GM21390 (cell line): ENCODE measurements around the gene TVP23C.

Source experiments
- ATAC-seq: cut with Tn5 transposase; IDR thresholded peaks from one replicate; pipeline ENCODE4 v1.9.1; 2021; ENCODE audit not compliant: unreplicated experiment

The TVP23C gene

GRCh38 chr17:15498107-15498506 lies 65.2 kb downstream of the TVP23C start:
- no peak for ATAC-seq

GRCh38 chr17:15496735-15497670 lies 66.3 kb downstream of the TVP23C start:
- no peak for ATAC-seq

GRCh38 chr17:15494821-15495220 lies 68.5 kb downstream of the TVP23C start:
- no peak for ATAC-seq

- no peak for ATAC-seq
Measured at GRCh38 chr17:15493693-15494035, 69.6 kb downstream of the TVP23C start.

GRCh38 chr17:15492791-15493692 lies 70.2 kb downstream of the TVP23C start:
- no peak for ATAC-seq

- no peak for ATAC-seq
Measured at GRCh38 chr17:15492186-15492585, 71.1 kb downstream of the TVP23C start.

- ATAC-seq = no peak
Measured at GRCh38 chr17:15490634-15491261, 72.5 kb downstream of the TVP23C start.

- ATAC-seq = no peak
Measured at GRCh38 chr17:15488557-15488956, 74.7 kb downstream of the TVP23C start.

- no peak for ATAC-seq
Measured at GRCh38 chr17:15485045-15485444, 78.2 kb downstream of the TVP23C start.

GRCh38 chr17:15483431-15483830 lies 79.9 kb downstream of the TVP23C start:
- ATAC-seq = no peak

- no peak for ATAC-seq
Measured at GRCh38 chr17:15482476-15482875, 80.8 kb downstream of the TVP23C start.

- no peak for ATAC-seq
Measured at GRCh38 chr17:15481481-15481880, 81.8 kb downstream of the TVP23C start.

- ATAC-seq = no peak
Measured at GRCh38 chr17:15480204-15480603, 83.1 kb downstream of the TVP23C start.

- ATAC-seq = no peak
Measured at GRCh38 chr17:15479703-15480102, 83.6 kb downstream of the TVP23C start.

GRCh38 chr17:15478845-15479244 lies 84.4 kb downstream of the TVP23C start:
- no peak for ATAC-seq

- no peak for ATAC-seq
Measured at GRCh38 chr17:15475631-15476354, 87.5 kb downstream of the TVP23C start.

- no peak for ATAC-seq
Measured at GRCh38 chr17:15472891-15473290, 90.4 kb downstream of the TVP23C start.

GRCh38 chr17:15470536-15470935 lies 92.7 kb downstream of the TVP23C start:
- ATAC-seq = no peak

- ATAC-seq = no peak
Measured at GRCh38 chr17:15469260-15469659, 94.0 kb downstream of the TVP23C start.

- ATAC-seq = no peak
Measured at GRCh38 chr17:15468126-15468525, 95.2 kb downstream of the TVP23C start.

GRCh38 chr17:15467592-15467991 lies 95.7 kb downstream of the TVP23C start, which contains the start of gene CDRT4:
Gene CDRT4 (minus strand): TSS chr17:15467621. CDS start chr17:15440238, 27,383 bp downstream.
- ATAC-seq = no peak
